ENCODE measurements around the gene ZSCAN9.

GRCh38 chr6:28208111-28208659, 16.9 kb upstream of the ZSCAN9 start:
- TF ChIP-seq CTCF (IDR thresholded peaks at IDR 0.05): no peak
- no peak for TF ChIP-seq POLR2A (IDR thresholded peaks at IDR 0.05)

Measured in uterus (tissue), 2 donors.